ENCODE results near the gene FBXO28. TPM values are rescaled to one million over a fixed set of nuclear protein-coding genes. Genes with fewer than 3 reads are reported as not detected.

FBXO28 gene
- total RNA-seq, 1 donor from 2014 or later = 32.6 TPM

DNA sequence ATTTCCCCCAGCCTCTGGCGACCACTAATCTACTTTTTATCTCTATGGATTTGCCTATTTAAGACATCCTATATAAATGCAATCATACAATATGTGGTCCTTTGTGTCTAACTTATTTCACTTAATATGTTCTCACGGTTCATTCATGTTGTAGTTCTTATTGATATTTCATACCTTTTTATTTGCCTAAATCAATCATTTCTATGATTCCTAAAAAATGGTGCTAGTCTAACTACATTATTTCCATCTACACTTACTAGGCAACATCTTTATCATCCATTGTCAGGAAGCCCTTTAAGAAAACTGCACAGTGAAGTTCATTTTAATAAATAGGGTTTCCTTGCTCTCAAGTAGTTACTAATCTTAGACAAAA, 380 bp upstream of the FBXO28 start:
- no peak for DNase-seq (ENCODE audit: low read depth)
- no peak for FAIRE-seq
- peak overlapping the region; percentile 93 for H3K9ac ChIP-seq (ENCODE audit: low read length)
- H3K79me2 ChIP-seq (ENCODE audit: insufficient read depth, low read length) = peaks cover 49% of the 10 kb centered on the region
- Mint-ChIP-seq H3K9me3 (ENCODE audit: unreplicated experiment) (no peaks in the 10 kb centered on the region), H3K4me1 (ENCODE audit: low read depth, unreplicated experiment) (peaks cover 6% of the 10 kb centered on the region), H3K27ac (ENCODE audit: unreplicated experiment) (no peak overlapping the region), H3K27me3 (ENCODE audit: low read depth, unreplicated experiment) (no peaks in the 10 kb centered on the region), H3K4me3 (ENCODE audit: unreplicated experiment) (peak overlapping the region; percentile 93), H3K36me3 (ENCODE audit: low read depth, unreplicated experiment) (no peaks in the 10 kb centered on the region)
- TF ChIP-seq, protein P1, sequence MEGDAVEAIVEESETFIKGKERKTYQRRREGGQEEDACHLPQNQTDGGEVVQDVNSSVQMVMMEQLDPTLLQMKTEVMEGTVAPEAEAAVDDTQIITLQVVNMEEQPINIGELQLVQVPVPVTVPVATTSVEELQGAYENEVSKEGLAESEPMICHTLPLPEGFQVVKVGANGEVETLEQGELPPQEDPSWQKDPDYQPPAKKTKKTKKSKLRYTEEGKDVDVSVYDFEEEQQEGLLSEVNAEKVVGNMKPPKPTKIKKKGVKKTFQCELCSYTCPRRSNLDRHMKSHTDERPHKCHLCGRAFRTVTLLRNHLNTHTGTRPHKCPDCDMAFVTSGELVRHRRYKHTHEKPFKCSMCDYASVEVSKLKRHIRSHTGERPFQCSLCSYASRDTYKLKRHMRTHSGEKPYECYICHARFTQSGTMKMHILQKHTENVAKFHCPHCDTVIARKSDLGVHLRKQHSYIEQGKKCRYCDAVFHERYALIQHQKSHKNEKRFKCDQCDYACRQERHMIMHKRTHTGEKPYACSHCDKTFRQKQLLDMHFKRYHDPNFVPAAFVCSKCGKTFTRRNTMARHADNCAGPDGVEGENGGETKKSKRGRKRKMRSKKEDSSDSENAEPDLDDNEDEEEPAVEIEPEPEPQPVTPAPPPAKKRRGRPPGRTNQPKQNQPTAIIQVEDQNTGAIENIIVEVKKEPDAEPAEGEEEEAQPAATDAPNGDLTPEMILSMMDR (IDR thresholded peaks at IDR 0.05; ENCODE audit: insufficient read depth, low read depth, low read length) = no peak
- no peak for TF ChIP-seq EZH2 (IDR thresholded peaks at IDR 0.05; ENCODE audit: insufficient read depth, low read length)
- H3K4me1 ChIP-seq (ENCODE audit: insufficient read depth, low read length) = peaks cover 9% of the 10 kb centered on the region
- no peak overlapping the region for H3K27ac ChIP-seq (ENCODE audit: low read depth, low read length)
- peak overlapping the region; percentile 88 for H3K4me3 ChIP-seq (ENCODE audit: insufficient read depth, low read depth, low read length)
- no peaks in the 10 kb centered on the region for H3K9me3 ChIP-seq (ENCODE audit: insufficient read depth, low read depth, low read length)
- no peaks in the 10 kb centered on the region for H3K27me3 ChIP-seq (ENCODE audit: insufficient read depth, low read length)
- peaks cover 25% of the 10 kb centered on the region for H4K20me1 ChIP-seq (ENCODE audit: insufficient read depth, low read length)
- H2AFZ ChIP-seq (ENCODE audit: low read depth, low read length) = peak overlapping the region; percentile 73
- H3K4me2 ChIP-seq (ENCODE audit: low read length) = peak overlapping the region; percentile 94
- no peaks in the 10 kb centered on the region for H3K36me3 ChIP-seq (ENCODE audit: insufficient read depth, low read length)

DNA sequence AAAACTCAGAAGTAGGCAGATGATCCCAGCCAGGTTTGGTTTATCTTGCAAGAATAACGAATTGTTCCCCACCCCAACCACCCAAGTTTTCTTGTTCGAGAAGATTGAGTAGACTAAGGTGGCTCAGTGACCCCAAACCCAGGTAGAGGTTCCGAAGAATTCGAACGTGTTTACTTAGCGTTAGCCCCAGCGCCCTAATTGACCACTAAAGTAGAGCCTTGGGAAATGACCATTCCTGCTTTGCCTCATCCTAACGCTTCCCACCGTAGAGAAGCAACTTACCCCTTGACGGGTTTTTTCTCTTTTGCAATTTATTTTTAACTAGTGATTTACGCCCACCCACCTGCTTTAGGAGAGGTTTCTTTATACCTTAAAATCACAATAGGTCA, 870 bp downstream of the FBXO28 start:
- Histone ChIP-seq H3K27me3 (ENCODE audit: insufficient read depth, low read length) (no peaks in the 10 kb centered on the region), H3K36me3 (ENCODE audit: insufficient read depth, low read length) (no peaks in the 10 kb centered on the region), H3K9me3 (ENCODE audit: insufficient read depth, low read depth, low read length) (no peaks in the 10 kb centered on the region), H3K4me3 (ENCODE audit: insufficient read depth, low read depth, low read length) (peak overlapping the region; percentile 88), H3K4me1 (ENCODE audit: insufficient read depth, low read length) (peaks cover 9% of the 10 kb centered on the region), H2AFZ (ENCODE audit: low read depth, low read length) (peak overlapping the region; percentile 73), H4K20me1 (ENCODE audit: insufficient read depth, low read length) (peaks cover 36% of the 10 kb centered on the region), H3K9ac (ENCODE audit: low read length) (peak overlapping the region; percentile 93), H3K79me2 (ENCODE audit: insufficient read depth, low read length) (peaks cover 60% of the 10 kb centered on the region), H3K27ac (ENCODE audit: low read depth, low read length) (peak overlapping the region; percentile 86), H3K4me2 (ENCODE audit: low read length) (peak overlapping the region; percentile 94)
- Mint-ChIP-seq H3K27ac (ENCODE audit: unreplicated experiment) (peak overlapping the region; percentile 78), H3K27me3 (ENCODE audit: low read depth, unreplicated experiment) (no peaks in the 10 kb centered on the region), H3K36me3 (ENCODE audit: low read depth, unreplicated experiment) (no peaks in the 10 kb centered on the region), H3K4me1 (ENCODE audit: low read depth, unreplicated experiment) (peaks cover 6% of the 10 kb centered on the region), H3K9me3 (ENCODE audit: unreplicated experiment) (no peaks in the 10 kb centered on the region), H3K4me3 (ENCODE audit: unreplicated experiment) (peak overlapping the region; percentile 93)
- no peak for DNase-seq (ENCODE audit: low read depth)
- no peak for TF ChIP-seq EZH2 (IDR thresholded peaks at IDR 0.05; ENCODE audit: insufficient read depth, low read length)
- TF ChIP-seq, protein P1 (IDR thresholded peaks at IDR 0.05; ENCODE audit: insufficient read depth, low read depth, low read length) = no peak
- FAIRE-seq = no peak

DNA sequence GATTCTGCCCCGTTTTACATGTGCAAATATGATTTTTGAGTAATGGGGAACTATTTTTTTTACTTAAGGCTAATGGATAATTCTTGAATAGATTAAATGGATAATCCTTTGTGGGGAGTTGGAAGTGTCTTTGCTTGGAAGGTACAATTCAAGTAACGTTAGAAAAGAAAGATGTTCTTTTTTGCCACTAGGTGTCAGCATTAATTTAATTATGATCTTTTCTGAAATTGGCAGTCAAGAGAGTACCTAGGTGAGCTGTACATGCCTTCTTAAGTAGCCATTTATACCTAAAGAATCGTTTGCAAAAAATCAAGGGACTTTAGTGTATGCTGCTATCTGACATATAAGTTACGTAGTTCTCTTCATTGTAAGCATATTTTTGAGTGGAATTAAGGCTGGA, 2.2 kb downstream of the FBXO28 start:
- peak; percentile 89 for FAIRE-seq
- Histone ChIP-seq H2AFZ (ENCODE audit: low read depth, low read length) (no peak overlapping the region), H3K27ac (ENCODE audit: low read depth, low read length) (no peak overlapping the region), H3K4me1 (ENCODE audit: insufficient read depth, low read length) (peaks cover 9% of the 10 kb centered on the region), H3K4me2 (ENCODE audit: low read length) (peak overlapping the region; percentile 94), H3K9ac (ENCODE audit: low read length) (no peak overlapping the region), H3K4me3 (ENCODE audit: insufficient read depth, low read depth, low read length) (peak overlapping the region; percentile 88), H3K79me2 (ENCODE audit: insufficient read depth, low read length) (peaks cover 73% of the 10 kb centered on the region), H3K36me3 (ENCODE audit: insufficient read depth, low read length) (no peaks in the 10 kb centered on the region), H3K27me3 (ENCODE audit: insufficient read depth, low read length) (no peaks in the 10 kb centered on the region), H4K20me1 (ENCODE audit: insufficient read depth, low read length) (peaks cover 47% of the 10 kb centered on the region), H3K9me3 (ENCODE audit: insufficient read depth, low read depth, low read length) (no peaks in the 10 kb centered on the region)
- TF ChIP-seq EZH2 (IDR thresholded peaks at IDR 0.05; ENCODE audit: insufficient read depth, low read length) = no peak
- TF ChIP-seq, protein P1 (IDR thresholded peaks at IDR 0.05; ENCODE audit: insufficient read depth, low read depth, low read length) = peak; percentile 44
- H3K4me3 Mint-ChIP-seq (ENCODE audit: unreplicated experiment) = peak overlapping the region; percentile 93
- peaks cover 6% of the 10 kb centered on the region for H3K4me1 Mint-ChIP-seq (ENCODE audit: low read depth, unreplicated experiment)
- H3K9me3 Mint-ChIP-seq (ENCODE audit: unreplicated experiment) = no peaks in the 10 kb centered on the region
- H3K27me3 Mint-ChIP-seq (ENCODE audit: low read depth, unreplicated experiment) = no peaks in the 10 kb centered on the region
- peak; percentile 51 for DNase-seq (ENCODE audit: low read depth)
- no peaks in the 10 kb centered on the region for H3K36me3 Mint-ChIP-seq (ENCODE audit: low read depth, unreplicated experiment)
- no peak overlapping the region for H3K27ac Mint-ChIP-seq (ENCODE audit: unreplicated experiment)

Data from astrocyte (in vitro differentiated cells and primary cell).